Measurements from ENCODE around the gene ADCY3. TPM values are rescaled to one million over a fixed set of nuclear protein-coding genes. Genes with fewer than 3 reads are reported as not detected.

ADCY3 gene
- total RNA-seq, 1 experiment from 2014 or later = 75.6 TPM

DNA sequence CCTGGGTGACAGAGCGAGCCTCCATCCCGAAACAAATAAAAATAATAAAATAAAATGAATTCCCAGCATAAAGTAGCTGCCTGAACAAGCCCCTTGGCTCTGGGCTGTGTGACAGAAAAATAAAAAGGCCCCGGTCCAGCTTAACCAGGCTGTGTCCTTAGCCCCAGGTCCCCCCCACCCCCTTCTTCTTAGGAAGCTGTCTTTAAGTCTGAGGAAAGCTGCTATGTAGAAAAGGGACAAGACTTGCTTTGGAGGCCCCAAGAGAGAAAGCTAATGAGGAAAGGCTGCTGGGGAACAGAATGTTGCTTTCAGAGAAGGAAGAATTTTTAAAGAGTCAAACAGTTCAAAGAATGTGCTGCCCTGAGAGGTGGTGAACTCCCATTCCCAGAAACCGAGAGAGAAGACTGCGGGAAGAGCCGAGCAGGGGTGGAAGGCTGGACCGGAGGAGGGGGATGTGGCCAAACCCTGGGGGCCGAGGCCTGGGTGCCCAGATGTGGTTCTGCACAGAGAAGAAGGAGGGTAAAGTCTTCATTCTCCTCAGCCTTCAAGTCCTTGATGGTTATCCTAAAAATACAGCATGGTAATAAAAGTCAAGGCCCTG lies 64.9 kb downstream of the ADCY3 start:
- no TSS peak for BruUV-seq (replicated peaks)
- H3K4me1 ChIP-seq = peaks cover 27% of the 10 kb centered on the region
- Mint-ChIP-seq H3K27ac (ENCODE audit: unreplicated experiment) (no peak overlapping the region), H3K27me3 (ENCODE audit: insufficient read depth, unreplicated experiment) (no peaks in the 10 kb centered on the region), H3K36me3 (ENCODE audit: insufficient read depth, unreplicated experiment) (peaks cover 12% of the 10 kb centered on the region), H3K4me3 (ENCODE audit: unreplicated experiment) (no peak overlapping the region), H3K9me3 (ENCODE audit: unreplicated experiment) (no peaks in the 10 kb centered on the region), H3K4me1 (ENCODE audit: low read depth, unreplicated experiment) (peaks cover 26% of the 10 kb centered on the region)
- ChIA-PET CTCF (interaction anchor here (0.7 kb wide), 1 partner anchor 27 kb away, joined by 7 read pairs; no protein-coding TSS in a partner anchor), POLR2A (no interaction called here)
- TF ChIP-seq, protein P1, sequence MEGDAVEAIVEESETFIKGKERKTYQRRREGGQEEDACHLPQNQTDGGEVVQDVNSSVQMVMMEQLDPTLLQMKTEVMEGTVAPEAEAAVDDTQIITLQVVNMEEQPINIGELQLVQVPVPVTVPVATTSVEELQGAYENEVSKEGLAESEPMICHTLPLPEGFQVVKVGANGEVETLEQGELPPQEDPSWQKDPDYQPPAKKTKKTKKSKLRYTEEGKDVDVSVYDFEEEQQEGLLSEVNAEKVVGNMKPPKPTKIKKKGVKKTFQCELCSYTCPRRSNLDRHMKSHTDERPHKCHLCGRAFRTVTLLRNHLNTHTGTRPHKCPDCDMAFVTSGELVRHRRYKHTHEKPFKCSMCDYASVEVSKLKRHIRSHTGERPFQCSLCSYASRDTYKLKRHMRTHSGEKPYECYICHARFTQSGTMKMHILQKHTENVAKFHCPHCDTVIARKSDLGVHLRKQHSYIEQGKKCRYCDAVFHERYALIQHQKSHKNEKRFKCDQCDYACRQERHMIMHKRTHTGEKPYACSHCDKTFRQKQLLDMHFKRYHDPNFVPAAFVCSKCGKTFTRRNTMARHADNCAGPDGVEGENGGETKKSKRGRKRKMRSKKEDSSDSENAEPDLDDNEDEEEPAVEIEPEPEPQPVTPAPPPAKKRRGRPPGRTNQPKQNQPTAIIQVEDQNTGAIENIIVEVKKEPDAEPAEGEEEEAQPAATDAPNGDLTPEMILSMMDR (IDR thresholded peaks at IDR 0.05; ENCODE audit: insufficient read depth in 1 of 2, low read depth in 1 of 2, low read length in 1 of 2, severe bottlenecking in 1 of 2, unreplicated experiment in 1 of 2) = no peak
- H3K36me3 ChIP-seq (ENCODE audit: control insufficient read depth, insufficient read depth, low read length) = no peaks in the 10 kb centered on the region; the same call in 1 of the 2 replicates
- no peaks in the 10 kb centered on the region for H3K9me3 ChIP-seq
- intact Hi-C loops (cut with micrococcal nuclease; ENCODE audit: unreplicated experiment) = no loop called here
- H3K4me3 ChIP-seq (ENCODE audit: low read depth, low read length) = no peak overlapping the region
- no peak for DNase-seq
- no peaks in the 10 kb centered on the region for H3K27me3 ChIP-seq (replicated peaks; ENCODE audit: control insufficient read depth, insufficient read depth, low read length)

DNA sequence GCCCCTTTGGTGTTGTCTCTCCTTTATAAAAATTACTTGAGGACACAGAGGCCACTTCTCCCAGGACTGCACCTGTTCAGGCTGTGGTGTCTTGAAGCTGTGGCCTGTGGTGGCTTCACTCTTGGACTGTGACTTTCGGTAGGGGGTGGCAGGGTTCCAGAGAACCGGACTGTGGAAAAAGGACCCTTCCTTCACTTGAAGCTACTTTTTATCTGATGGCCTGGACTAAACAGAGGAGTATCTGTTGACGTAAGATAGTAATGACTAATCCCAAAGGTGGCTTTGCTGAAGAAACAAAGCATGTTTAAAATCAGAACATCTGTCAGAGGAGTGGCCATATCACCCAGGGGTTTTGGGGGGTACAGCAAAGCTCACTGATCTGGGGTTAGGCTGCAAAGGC lies 66.0 kb downstream of the ADCY3 start:
- Histone ChIP-seq H3K4me3 (ENCODE audit: low read depth, low read length) (no peak overlapping the region), H3K36me3 (ENCODE audit: control insufficient read depth, insufficient read depth, low read length) (no peaks in the 10 kb centered on the region; the same call in 1 of the 2 replicates), H3K4me1 (peaks cover 27% of the 10 kb centered on the region), H3K9me3 (peaks cover 5% of the 10 kb centered on the region; the same call in 1 of the 2 replicates), H3K27me3 (replicated peaks; ENCODE audit: control insufficient read depth, insufficient read depth, low read length) (no peaks in the 10 kb centered on the region)
- CTCF ChIA-PET = no interaction called here
- H3K4me3 Mint-ChIP-seq (ENCODE audit: unreplicated experiment) = no peak overlapping the region
- H3K27ac Mint-ChIP-seq (ENCODE audit: unreplicated experiment) = no peak overlapping the region
- no peak for DNase-seq
- no TSS peak for BruUV-seq (replicated peaks)
- no peaks in the 10 kb centered on the region for H3K9me3 Mint-ChIP-seq (ENCODE audit: unreplicated experiment)
- peaks cover 26% of the 10 kb centered on the region for H3K4me1 Mint-ChIP-seq (ENCODE audit: low read depth, unreplicated experiment)
- H3K27me3 Mint-ChIP-seq (ENCODE audit: insufficient read depth, unreplicated experiment) = no peaks in the 10 kb centered on the region
- peaks cover 12% of the 10 kb centered on the region for H3K36me3 Mint-ChIP-seq (ENCODE audit: insufficient read depth, unreplicated experiment)
- intact Hi-C loops (cut with micrococcal nuclease; ENCODE audit: unreplicated experiment) = no loop called here
- TF ChIP-seq, protein P1 (IDR thresholded peaks at IDR 0.05; ENCODE audit: insufficient read depth in 1 of 2, low read depth in 1 of 2, low read length in 1 of 2, severe bottlenecking in 1 of 2, unreplicated experiment in 1 of 2) = no peak
- POLR2A ChIA-PET = no interaction called here

DNA sequence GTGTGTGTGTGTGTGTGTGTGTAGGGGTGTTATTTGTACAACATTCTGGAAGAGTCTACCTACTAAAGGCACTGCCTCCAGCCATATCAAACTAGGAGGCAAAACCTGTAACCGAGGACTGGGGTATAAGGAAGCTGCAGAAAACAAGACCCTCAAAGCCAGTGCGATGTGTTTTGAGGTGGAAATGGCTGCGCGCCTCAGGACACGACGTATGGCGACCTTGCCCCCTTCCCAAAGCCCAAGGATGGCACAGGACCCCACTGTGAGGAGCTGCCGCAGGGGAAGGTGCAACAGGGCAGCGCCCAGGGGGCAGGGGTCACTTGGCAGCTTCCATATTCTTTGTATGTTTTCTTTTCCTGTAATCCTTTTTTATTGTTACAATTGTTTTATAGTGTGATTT lies 67.0 kb downstream of the ADCY3 start:
- POLR2A ChIA-PET = no interaction called here
- BruUV-seq (replicated peaks) = no TSS peak

More for the DNA sequence above, 67.0 kb downstream of the ADCY3 start:
- Histone ChIP-seq H3K4me1 (peaks cover 27% of the 10 kb centered on the region), H3K9me3 (peaks cover 15% of the 10 kb centered on the region; the same call in 1 of the 2 replicates), H3K36me3 (ENCODE audit: control insufficient read depth, insufficient read depth, low read length) (no peaks in the 10 kb centered on the region), H3K4me3 (ENCODE audit: low read depth, low read length) (no peak overlapping the region), H3K27me3 (replicated peaks; ENCODE audit: control insufficient read depth, insufficient read depth, low read length) (no peaks in the 10 kb centered on the region)
- CTCF ChIA-PET = no interaction called here
- peaks cover 12% of the 10 kb centered on the region for H3K36me3 Mint-ChIP-seq (ENCODE audit: insufficient read depth, unreplicated experiment)
- H3K9me3 Mint-ChIP-seq (ENCODE audit: unreplicated experiment) = no peaks in the 10 kb centered on the region
- intact Hi-C loops (cut with micrococcal nuclease; ENCODE audit: unreplicated experiment) = no loop called here
- peaks cover 26% of the 10 kb centered on the region for H3K4me1 Mint-ChIP-seq (ENCODE audit: low read depth, unreplicated experiment)
- H3K27me3 Mint-ChIP-seq (ENCODE audit: insufficient read depth, unreplicated experiment) = no peaks in the 10 kb centered on the region
- no peak for DNase-seq
- no peak overlapping the region for H3K4me3 Mint-ChIP-seq (ENCODE audit: unreplicated experiment)
- no peak overlapping the region for H3K27ac Mint-ChIP-seq (ENCODE audit: unreplicated experiment)
- TF ChIP-seq, protein P1 (IDR thresholded peaks at IDR 0.05; ENCODE audit: insufficient read depth in 1 of 2, low read depth in 1 of 2, low read length in 1 of 2, severe bottlenecking in 1 of 2, unreplicated experiment in 1 of 2) = no peak
